GM18505 (cell line): ENCODE results near the gene CYP2A6.
"Not testable (repeated sequence)": the region's sequence is repeated elsewhere in the genome, so short reads cannot be mapped to it uniquely, and the experiment has no call there.

ENCODE experiments used
- ATAC-seq: cut with Tn5 transposase; IDR thresholded peaks from one replicate; pipeline ENCODE4 v1.9.1; 2021; ENCODE audit not compliant: unreplicated experiment
- POLR2A ChIP-seq: IDR thresholded peaks from 4 replicates; pipeline ENCODE4 v1.6.1; 2011; ENCODE audit warnings: borderline replicate concordance; ENCODE audit not compliant: insufficient read depth, insufficient read length; ENCODE audit errors: extremely low read depth

CYP2A6 gene, protein sequence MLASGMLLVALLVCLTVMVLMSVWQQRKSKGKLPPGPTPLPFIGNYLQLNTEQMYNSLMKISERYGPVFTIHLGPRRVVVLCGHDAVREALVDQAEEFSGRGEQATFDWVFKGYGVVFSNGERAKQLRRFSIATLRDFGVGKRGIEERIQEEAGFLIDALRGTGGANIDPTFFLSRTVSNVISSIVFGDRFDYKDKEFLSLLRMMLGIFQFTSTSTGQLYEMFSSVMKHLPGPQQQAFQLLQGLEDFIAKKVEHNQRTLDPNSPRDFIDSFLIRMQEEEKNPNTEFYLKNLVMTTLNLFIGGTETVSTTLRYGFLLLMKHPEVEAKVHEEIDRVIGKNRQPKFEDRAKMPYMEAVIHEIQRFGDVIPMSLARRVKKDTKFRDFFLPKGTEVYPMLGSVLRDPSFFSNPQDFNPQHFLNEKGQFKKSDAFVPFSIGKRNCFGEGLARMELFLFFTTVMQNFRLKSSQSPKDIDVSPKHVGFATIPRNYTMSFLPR

DNA sequence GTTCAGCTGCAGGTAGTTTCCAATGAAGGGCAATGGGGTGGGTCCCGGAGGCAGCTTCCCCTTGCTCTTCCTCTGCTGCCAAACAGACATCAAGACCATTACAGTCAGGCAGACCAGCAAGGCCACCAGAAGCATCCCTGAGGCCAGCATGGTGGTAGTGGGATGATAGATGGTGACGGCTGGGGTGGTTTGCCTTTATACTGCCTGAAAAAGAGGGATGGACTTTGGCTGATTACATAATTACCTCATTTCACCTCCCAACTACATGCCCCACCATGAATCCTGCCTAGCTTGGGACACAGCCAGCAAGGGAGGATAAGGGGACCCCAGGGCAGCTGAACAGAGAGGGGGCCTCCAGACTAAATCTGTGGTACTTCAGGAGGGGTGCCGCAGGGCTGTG is at the start of gene CYP2A6:
TSS of gene CYP2A6 (minus strand) at position 171 of the 400 bp plus-strand sequence. CDS start at position 150, 21 bp downstream.
- ATAC-seq = not testable (repeated sequence)

DNA sequence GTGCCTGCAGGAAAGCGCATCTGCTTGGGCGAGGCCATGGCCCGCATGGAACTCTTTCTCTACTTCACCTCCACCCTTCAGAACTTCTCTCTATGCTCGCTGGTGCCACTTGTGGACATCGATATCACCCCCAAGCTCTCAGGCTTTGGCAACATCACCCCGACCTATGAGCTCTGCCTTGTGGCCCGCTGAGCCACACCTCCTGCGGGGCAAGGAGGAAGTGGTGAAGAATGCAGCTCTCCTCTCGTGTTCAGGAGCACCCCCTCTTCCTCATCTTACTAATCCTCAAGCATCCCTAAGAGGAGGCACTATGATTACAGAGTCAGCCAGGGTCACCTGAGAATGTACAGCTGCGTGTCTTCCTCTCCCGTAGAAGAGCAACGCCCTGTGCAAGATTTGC is 49.7 kb upstream of the CYP2A6 start:
- not testable (repeated sequence) for ATAC-seq

DNA sequence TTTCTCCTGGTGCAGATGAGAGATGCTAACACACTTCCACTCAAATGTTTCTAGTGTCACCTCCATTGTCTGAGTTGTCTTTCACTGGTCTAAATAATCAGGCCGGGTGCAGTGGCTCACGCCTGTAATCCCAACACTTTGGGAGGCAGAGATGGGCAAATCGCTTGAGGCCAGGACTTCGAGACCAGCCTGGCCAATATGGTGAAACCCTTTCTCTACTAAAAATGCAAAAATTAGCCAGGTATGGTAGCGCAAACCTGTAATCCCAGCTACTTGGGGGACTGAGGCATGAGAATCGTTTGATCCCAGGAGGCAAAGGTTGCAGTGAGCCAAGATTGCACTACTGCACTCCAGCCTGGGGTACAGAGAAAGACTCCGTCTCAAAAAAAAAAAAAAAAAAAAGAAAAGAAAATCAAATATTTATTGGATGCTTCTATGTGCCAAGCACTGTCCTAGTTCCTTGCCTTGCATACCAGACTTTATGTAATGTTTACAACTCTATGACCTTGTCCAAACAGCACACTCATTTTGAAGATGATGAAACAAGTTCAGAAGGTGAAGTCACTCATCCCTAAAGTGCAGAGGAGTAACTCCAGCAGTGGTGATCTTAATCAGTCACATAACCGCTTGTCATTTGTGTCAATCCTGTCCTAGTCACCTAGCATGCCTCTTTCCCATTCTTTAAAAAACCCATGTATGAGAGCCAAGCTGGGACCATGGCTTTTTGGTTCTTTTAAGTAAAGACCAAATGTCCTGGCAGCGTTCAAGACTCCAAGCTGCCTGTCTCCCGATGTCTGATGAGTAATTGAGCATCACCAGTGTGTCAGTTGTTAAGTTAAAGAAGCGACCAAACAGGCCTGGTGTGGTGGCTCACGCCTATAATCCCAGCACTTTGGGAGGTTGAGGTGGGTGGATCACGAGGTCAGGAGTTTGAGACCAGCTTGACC is 46.9 kb upstream of the CYP2A6 start:
- ATAC-seq = not testable (repeated sequence)

DNA sequence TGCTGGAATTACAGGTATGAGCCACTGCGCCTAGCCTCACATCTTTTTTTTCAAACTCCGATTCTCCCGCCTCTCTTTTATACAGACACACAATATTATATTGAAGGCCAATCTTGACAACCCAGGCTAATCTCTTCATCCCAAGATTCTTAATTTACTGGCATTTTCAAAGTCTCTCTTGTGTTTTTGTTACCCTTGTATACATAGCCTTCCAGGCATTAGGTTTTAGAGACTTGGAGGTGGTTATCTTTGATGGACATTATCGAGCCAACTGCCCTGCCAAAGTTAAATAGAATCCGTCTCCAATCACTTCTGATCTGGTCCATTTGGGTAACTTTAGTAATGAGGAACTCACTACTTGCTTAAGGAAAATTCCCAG is 46.2 kb upstream of the CYP2A6 start:
- no peak for TF ChIP-seq POLR2A
- no peak for ATAC-seq

DNA sequence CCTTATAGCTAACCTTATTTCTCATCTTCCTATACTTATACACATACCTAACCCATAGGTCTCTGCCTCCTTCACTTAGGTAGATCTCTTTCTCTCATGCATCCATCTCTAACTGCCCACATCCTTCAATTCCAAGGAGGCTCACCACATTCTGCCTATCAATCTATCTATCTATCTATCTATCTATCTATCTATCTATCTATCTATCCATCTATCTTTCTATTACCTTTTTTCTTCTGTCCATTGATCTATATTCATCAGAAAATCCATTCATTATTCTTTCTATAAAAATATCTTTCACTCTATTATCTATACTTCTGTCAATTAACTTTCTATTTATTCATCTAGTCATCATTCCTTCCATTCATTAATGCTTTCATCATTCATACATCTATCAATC is 42.9 kb upstream of the CYP2A6 start:
- no peak for ATAC-seq
- no peak for TF ChIP-seq POLR2A

DNA sequence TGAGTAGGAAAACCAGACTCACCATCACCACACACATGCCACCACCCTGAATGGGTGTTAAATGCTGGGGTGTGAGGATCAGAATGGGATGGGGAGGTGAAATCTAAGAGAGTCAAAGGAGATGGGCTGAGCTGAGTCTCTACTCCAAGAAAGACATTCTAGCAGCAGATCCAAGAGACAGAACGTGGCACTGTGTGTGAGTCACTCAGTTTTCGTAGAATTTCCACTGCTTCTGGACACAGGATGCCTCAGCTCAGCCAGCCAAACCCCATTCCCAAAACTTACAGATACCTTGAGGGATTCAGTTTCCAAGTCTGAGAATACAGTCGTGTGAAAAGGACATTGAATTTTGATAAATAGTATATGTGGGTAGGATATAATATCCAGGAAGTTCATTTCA is 39.1 kb upstream of the CYP2A6 start:
- no peak for ATAC-seq
- no peak for TF ChIP-seq POLR2A

DNA sequence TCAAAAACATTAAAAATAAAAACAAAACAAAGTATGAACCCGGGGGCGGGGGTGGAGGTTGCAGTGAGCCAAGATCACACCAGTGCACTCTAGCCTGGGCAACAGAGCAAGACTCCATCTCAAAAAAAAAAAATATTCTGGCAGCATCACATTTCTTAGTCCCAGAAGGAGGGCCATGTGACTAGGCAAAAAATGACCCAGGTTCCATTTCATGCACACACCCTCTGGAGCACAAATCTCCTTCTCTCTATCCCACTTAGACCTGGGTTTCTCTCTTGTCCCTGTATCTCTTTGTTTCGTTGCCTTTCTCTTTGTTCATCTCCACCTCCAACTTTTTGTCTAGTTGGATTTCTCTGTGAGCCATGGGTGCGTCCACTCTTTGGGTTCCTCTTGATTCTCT is 37.9 kb upstream of the CYP2A6 start:
- TF ChIP-seq POLR2A = no peak
- ATAC-seq = no peak

DNA sequence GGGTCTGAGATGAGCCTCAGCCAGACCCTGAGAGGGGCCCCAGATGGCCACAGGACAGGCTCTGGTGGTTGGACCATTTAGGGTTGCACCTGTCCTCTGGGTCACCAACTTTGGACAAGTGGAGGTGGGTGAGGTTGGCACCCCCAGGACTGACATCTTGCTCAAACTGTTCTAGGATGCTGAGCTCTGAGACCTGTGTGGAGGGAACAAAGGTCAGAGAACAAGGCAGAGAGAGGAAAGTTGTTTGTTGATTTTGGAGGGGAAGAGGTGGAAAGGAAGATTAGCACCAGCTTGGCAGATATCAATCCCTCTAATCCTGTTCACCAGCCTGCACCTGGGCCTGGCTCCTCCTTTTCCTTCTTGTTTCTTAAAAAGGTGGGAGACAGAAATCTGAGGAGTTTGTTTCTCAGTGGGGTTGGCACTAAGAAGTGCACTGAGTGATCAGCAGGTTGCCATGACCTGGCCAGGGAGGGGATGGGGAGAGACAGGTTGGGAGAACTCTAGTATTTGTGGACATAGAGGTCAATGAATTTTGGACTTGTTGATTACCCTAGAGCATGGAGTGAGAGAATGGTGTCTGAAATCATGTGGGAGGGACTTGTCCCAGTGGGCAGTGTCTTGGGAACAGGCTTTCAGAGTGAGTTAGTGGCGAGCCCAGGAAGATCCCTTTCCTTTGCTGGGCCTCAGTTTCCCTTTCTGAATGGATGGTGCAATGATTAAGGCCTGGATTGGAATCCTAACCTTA is 34.1 kb upstream of the CYP2A6 start:
- ATAC-seq = not testable (repeated sequence)

DNA sequence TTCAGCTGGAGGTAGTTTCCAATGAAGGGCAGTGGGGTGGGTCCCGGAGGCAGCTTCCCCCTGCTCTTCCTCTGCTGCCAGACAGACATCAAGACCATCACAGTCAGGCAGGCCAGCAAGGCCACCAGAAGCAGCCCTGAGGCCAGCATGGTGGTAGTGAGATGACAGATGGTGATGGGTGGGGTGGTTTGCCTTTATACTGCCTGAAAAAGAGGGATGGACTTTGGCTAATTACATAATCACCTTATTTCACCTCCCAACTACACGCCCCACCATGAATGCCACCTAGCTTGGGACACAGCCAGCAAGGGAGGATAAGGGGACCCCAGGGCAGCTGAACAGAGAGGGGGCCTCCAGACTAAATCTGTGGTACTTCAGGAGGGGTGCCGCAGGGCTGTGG is 31.8 kb upstream of the CYP2A6 start, which contains the start of gene CYP2A7:
TSS of gene CYP2A7 (minus strand) at position 170 of the 400 bp plus-strand sequence. CDS start at position 149, 21 bp downstream.
- not testable (repeated sequence) for ATAC-seq

DNA sequence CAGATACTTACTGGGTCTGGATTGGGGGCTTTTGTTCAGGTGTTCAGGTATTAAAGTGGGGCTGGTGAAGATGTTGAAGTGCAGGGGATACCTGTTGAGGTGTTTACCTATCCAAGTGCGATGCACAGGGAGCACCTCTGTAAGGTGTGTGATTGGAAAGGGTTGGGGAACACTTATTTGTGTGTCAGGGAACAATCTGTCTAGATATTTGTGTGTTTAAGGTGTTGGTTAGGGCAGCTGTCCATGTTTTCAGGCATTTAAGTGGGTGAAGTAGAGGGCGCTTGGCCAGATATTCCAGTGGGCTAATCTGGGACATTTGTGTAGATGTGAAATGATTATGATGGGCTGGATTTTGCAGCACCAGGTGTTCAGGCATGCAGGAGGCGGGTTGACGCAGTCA is 29.1 kb upstream of the CYP2A6 start:
- ATAC-seq = not testable (repeated sequence)

DNA sequence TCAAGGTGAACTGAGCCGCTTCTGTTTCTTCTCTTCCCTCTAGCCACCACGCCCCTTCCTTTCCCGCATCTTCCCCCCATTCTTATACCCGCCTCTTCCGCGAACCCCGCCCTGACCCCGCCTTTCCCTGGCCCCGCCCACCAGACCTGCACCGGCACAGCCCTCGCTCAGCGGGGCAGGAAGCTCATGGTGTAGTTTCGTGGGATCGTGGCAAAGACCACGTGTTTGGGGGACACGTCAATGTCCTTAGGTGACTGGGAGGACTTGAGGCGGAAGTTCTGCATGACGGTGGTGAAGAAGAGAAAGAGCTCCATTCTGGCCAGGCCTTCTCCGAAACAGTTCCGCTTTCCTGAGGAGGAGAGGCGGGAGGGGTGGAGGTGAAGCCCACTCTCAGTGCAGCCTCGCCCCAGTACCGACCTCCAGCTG is 25.3 kb upstream of the CYP2A6 start:
- not testable (repeated sequence) for ATAC-seq

DNA sequence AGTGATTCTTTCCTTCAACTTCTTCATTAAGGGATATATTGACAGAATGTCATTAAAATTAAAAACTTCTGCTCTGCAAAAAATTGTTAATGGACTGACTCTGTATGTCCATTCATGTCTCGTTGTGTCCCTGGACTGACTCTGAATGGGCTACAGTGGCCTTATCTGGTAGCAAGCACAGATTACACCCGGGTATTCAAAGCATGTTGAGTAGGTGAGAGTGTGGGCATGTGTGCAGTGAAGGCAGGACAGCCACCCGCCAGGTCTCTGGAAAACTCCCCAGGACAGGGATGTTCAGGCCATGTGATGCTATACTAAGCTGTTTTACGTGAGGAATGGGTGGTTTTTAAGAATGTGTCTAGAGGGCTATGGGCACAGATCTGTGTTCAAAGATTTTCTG is 24.6 kb upstream of the CYP2A6 start:
- not testable (repeated sequence) for ATAC-seq

DNA sequence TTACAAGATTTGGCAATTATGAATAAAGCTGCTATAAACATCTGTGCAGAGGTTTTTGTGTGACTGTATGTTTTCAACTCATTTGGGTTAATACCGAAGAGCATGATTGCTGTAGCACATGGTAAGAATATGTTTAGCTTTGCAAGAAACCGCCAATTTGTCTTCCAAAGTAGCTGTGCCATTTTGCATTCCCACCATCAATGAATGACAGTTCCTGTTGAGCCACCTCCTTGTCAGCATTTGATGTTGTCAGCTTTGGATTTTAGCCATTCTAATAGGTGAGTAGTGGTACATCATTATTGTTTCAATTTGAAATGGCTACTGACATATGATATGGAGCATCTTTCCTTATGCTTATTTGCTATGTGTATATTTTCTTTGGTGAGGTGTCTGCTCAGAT is 23.6 kb upstream of the CYP2A6 start:
- not testable (repeated sequence) for ATAC-seq

DNA sequence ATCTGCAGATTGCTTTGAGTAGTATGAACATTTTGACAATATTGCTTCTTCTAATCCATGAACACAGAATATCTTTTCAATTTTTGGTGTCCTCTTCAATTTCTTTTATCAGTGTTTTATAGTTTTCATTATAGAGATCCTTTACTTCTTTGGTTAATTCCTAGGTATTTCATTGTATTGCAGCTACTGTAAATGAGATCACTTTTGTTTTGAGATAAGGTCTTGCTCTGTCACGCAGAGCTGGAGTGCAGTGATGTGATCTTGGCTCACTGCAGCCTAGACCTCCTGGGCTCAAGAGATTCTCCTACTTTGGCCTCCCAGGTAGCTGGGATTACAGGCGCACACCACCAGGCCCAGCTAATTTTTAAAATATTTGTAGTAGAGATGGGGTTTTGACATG is 22.0 kb upstream of the CYP2A6 start:
- ATAC-seq = no peak
- TF ChIP-seq POLR2A = no peak

DNA sequence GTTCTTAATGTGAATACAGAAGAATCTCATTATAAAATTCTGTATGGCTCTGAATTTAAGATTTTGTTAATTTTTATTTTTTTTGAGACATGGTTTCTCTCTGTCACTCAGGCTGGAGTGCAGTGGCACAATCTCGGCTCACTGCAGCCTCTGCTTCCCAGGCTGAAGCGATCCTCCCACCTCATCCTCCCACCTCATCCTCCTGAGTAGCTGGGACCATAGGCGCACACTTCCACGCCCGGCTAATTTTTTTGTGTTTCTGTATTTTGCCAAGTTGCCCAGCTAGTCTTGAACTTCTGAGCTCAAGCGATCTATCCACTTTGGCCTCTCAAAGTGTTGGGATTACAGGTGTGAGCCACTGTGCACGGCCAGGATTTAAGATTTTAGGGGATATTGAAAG is 17.5 kb upstream of the CYP2A6 start:
- TF ChIP-seq POLR2A = no peak
- ATAC-seq = no peak

DNA sequence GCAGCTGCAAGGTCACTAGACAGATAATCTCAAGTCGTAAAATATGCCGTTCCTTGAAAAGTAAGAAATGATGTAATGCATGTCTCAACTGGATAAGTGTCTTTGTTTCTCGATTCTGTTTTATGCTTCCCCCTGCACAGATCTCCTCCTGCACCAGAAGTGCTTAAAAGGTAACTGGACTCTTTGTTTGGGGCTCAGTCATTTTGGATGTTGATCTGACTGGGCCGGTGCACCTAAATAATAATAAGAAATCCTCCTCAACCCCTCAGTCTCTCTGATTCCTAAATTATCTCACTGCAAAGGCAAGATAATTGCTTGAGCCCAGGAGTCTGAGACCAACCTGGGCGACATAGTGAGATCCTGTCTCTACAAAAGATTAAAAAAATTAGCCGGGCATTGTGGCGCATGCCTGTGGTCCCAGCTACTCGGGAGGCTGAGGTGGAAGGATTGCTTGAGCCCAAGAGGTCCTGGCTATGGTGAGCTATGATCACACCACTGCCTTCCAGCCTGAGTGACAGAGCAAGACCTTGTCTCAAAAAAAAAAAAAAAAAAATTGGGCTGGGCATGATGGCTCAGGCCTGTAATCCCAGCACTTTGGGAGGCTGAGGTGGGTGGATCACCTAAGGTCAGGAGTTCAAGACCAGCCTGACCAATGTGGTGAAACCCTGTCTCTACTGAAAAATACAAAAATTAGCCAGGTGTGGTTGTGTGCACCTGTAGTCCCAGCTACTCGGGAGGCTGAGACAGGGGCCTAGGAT is 14.7 kb upstream of the CYP2A6 start:
- not testable (repeated sequence) for ATAC-seq
